LNCaP clone FGC (cell line): ENCODE data around the gene PTP4A1.

ENCODE experiments used
- DNase-seq: peaks from one replicate; pipeline ENCODE4 v3.0.0-alpha.2; 2011; ENCODE audit warnings: low read depth
- H3K4me3 ChIP-seq: 2 replicates; pipeline ENCODE4 v1.5.1; 2011; ENCODE audit warnings: mild to moderate bottlenecking, low read depth, low read length, control low read depth
- CTCF ChIP-seq: IDR thresholded peaks from 2 replicates; pipeline ENCODE4 v1.5.1; 2012; ENCODE audit warnings: mild to moderate bottlenecking; ENCODE audit not compliant: control insufficient read depth, insufficient read depth; ENCODE audit errors: extremely low read depth

Gene PTP4A1

GRCh38 chr6:63597141-63598048 is 25.1 kb downstream of the PTP4A1 start:
- no peak overlapping the region for H3K4me3 ChIP-seq
- TF ChIP-seq CTCF: no peak
- no peak for DNase-seq

GRCh38 chr6:63598049-63599036 is 26.1 kb downstream of the PTP4A1 start:
- no peak for DNase-seq
- peak overlapping the region; percentile 42 for H3K4me3 ChIP-seq
- TF ChIP-seq CTCF: peak; percentile 78

- H3K4me3 ChIP-seq: no peak overlapping the region
- DNase-seq: no peak
- no peak for TF ChIP-seq CTCF
These were observed 27.0 kb downstream of the PTP4A1 start for GRCh38 chr6:63599243-63599642.

GRCh38 chr6:63600136-63600535 is 27.9 kb downstream of the PTP4A1 start:
- H3K4me3 ChIP-seq: no peak overlapping the region
- DNase-seq: no peak
- no peak for TF ChIP-seq CTCF

- no peak for DNase-seq
- no peak for TF ChIP-seq CTCF
- H3K4me3 ChIP-seq: no peak overlapping the region
These were observed 37.0 kb downstream of the PTP4A1 start for GRCh38 chr6:63609231-63609630.

- no peak overlapping the region for H3K4me3 ChIP-seq
- no peak for DNase-seq
- TF ChIP-seq CTCF: no peak
These were observed 38.7 kb downstream of the PTP4A1 start for GRCh38 chr6:63610944-63611343.
